Testis (tissue), 3 donors: ENCODE measurements around the gene ELMO1. TPM values are rescaled to one million over a fixed set of nuclear protein-coding genes. Genes with fewer than 3 reads are reported as not detected.

ENCODE experiments used
- DNase-seq: peaks from one replicate; pipeline ENCODE4 v3.0.0-alpha.2; 2019
- H3K27ac ChIP-seq, 2 donors: fragments of 200-600 bp; sonication (generic); one replicate each; pipeline ENCODE4 v1.5.1; 2019
- H3K27me3 ChIP-seq: fragments of 200-600 bp; sonication (generic); one replicate; pipeline ENCODE4 v1.5.1; 2019
- H3K36me3 ChIP-seq: fragments of 200-600 bp; sonication (generic); one replicate; pipeline ENCODE4 v1.5.1; 2017; ENCODE audit warnings: low read depth; ENCODE audit errors: missing control alignments
- H3K4me1 ChIP-seq: fragments of 200-600 bp; sonication (generic); one replicate; pipeline ENCODE4 v1.5.1; 2019
- H3K4me3 ChIP-seq, 2 donors: fragments of 200-600 bp; sonication (generic); one replicate each; pipeline ENCODE4 v1.5.1; 2017 to 2019
- H3K9me3 ChIP-seq: fragments of 200-600 bp; sonication (generic); one replicate; pipeline ENCODE4 v1.5.1; 2017
- POLR2A ChIP-seq: fragments of 450-650 bp; IDR thresholded peaks from one replicate; pipeline ENCODE4 v1.6.1; 2017; ENCODE audit warnings: antibody characterized with exemption, mild to moderate bottlenecking, moderate library complexity
- WGBS, 2 donors: methylation state at CpG; one replicate each; pipeline ENCODE4 v1.1.5; 2018; 5-methylcytosine and 5-hydroxymethylcytosine counted together
- intact Hi-C: fragments of 100-400 bp; cut with DNase I; formaldehyde crosslinking; loops from one replicate; pipeline ENCODE4 v1.15.1; 2023; ENCODE audit warnings: low total_unique reads
- polyA plus RNA-seq: library from polyadenylated mRNA; stranded (reverse); fragments of 350-450 nt; fragmentation: Illumina TruSeq; extraction: RNeasy Lipid Tissue Mini Kit (QIAGEN cat#74804); gene quantifications from one replicate; pipeline ENCODE4 v1.2.3, GENCODE V29; 2014; ENCODE audit warnings: low read depth, low replicate concordance; ENCODE audit not compliant: insufficient read depth
- total RNA-seq, 2 donors: library from RNA; depleted of rRNA; stranded (reverse); fragments of >200 nt; gene quantifications; one replicate each; pipeline ENCODE4 v1.2.3, GENCODE V29; 2016
- TF ChIP-seq, protein P1 (sequence below), 3 experiments: fragments of 450-650 bp in 2 of 3; fragments of 200-600 bp in 1 of 3; sonication (generic) in 1 of 3; IDR thresholded peaks; one replicate each; pipeline ENCODE4 v1.5.1; 2016 to 2019; ENCODE audit warnings: antibody characterized with exemption in 3 of 3, mild to moderate bottlenecking in 2 of 3, moderate library complexity in 1 of 3

The ELMO1 gene
- total and polyA plus RNA-seq, 3 donors from 2014 or later = 12.9 to 47.2 (median 36.5) TPM

DNA sequence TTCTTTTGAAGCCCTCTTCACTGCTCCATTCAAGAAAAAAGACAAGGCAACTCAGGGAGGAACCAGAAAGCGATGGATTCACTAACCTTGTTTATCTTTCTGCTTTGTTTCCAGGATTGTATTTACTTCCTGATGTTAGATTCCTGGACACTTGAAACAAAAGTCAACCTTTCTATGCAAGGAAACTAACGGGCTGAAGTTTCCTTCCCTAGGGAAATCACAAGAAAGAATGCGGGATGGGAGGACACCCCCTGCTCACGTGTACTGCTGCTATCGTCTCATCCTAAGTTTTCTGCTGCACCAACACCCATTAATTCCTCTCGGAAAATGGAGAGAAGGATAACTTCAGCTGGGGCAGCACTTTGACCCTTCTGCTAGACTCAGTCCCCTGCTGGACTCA, 50.3 kb downstream of the ELMO1 start:
- Histone ChIP-seq H3K4me3 (no peak overlapping the region), H3K36me3 (no peaks in the 10 kb centered on the region), H3K4me1 (no peaks in the 10 kb centered on the region), H3K27me3 (no peaks in the 10 kb centered on the region), H3K9me3 (no peaks in the 10 kb centered on the region), H3K27ac (no peak overlapping the region)
- intact Hi-C loops = no loop called here
- TF ChIP-seq POLR2A = no peak
- TF ChIP-seq, protein P1, sequence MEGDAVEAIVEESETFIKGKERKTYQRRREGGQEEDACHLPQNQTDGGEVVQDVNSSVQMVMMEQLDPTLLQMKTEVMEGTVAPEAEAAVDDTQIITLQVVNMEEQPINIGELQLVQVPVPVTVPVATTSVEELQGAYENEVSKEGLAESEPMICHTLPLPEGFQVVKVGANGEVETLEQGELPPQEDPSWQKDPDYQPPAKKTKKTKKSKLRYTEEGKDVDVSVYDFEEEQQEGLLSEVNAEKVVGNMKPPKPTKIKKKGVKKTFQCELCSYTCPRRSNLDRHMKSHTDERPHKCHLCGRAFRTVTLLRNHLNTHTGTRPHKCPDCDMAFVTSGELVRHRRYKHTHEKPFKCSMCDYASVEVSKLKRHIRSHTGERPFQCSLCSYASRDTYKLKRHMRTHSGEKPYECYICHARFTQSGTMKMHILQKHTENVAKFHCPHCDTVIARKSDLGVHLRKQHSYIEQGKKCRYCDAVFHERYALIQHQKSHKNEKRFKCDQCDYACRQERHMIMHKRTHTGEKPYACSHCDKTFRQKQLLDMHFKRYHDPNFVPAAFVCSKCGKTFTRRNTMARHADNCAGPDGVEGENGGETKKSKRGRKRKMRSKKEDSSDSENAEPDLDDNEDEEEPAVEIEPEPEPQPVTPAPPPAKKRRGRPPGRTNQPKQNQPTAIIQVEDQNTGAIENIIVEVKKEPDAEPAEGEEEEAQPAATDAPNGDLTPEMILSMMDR (IDR thresholded peaks at IDR 0.05) = no peak
- WGBS, 2 donors = 56 to 82% methylated on average over 6 of the region's 6 CpGs
- no peak for DNase-seq

DNA sequence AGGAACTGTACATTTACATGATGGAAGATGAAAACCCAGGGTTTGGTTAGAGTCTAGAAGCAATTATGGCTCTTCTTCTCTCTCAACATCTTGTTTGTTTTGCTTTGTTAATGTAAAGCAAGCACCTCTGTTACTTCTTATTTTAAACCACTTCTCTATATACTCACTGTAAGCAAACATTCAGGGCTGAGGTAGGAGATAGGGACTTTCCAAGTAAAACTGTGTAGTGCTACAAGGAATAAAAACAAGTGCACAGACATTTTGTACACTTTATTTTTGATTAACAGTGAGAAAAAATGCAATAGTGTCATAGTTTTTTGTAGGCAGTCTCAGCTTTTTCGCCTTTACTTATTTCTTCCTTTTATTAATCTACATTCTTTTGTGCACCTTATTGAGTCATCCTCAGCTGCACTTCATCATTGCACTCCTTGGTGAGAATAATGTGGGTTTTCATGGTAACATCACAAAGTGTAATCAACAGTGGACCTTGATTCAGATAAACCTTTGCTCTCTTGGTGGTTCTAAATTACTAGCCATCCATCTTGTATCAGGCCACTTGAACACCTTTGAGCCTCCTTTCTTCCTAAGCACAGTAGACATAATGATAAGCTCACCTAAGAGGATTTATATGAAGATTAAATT, 52.9 kb downstream of the ELMO1 start:
- Histone ChIP-seq H3K36me3 (no peaks in the 10 kb centered on the region), H3K27me3 (no peaks in the 10 kb centered on the region), H3K4me3 (no peak overlapping the region), H3K4me1 (no peaks in the 10 kb centered on the region), H3K27ac (no peak overlapping the region), H3K9me3 (no peaks in the 10 kb centered on the region)
- intact Hi-C loops = no loop called here
- no peak for TF ChIP-seq POLR2A
- TF ChIP-seq, protein P1 (IDR thresholded peaks at IDR 0.05) = no peak
- DNase-seq = no peak
- WGBS, 2 donors = 93% methylated on average over 1 of the region's 1 CpG

DNA sequence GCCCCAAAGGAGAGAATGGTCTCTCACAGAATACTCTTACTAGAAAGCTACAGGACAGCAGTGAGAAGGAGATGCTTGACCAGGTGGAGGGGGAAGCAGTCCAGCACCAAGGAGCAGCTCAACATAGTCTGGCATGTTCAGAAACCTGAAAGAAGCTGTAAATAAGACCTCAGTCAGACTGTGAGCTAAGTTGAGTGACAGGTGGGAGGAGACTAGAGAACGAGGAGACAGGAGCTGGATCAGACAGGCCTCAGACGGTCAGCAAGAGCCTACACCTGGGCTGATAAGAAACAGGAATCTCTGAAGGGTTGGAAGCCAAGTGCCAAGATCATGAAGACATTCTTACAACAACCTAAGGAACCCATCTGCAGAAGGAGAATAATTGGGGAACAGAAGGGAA, 54.5 kb downstream of the ELMO1 start:
- intact Hi-C loops = no loop called here
- H3K4me3 ChIP-seq = no peak overlapping the region
- no peak for DNase-seq
- WGBS, 2 donors = 75 to 85% methylated on average over 2 of the region's 2 CpGs
- H3K4me1 ChIP-seq = no peaks in the 10 kb centered on the region
- H3K9me3 ChIP-seq = no peaks in the 10 kb centered on the region
- H3K36me3 ChIP-seq = no peaks in the 10 kb centered on the region
- no peak for TF ChIP-seq POLR2A
- TF ChIP-seq, protein P1 (IDR thresholded peaks at IDR 0.05) = no peak
- no peaks in the 10 kb centered on the region for H3K27me3 ChIP-seq
- H3K27ac ChIP-seq = no peak overlapping the region

DNA sequence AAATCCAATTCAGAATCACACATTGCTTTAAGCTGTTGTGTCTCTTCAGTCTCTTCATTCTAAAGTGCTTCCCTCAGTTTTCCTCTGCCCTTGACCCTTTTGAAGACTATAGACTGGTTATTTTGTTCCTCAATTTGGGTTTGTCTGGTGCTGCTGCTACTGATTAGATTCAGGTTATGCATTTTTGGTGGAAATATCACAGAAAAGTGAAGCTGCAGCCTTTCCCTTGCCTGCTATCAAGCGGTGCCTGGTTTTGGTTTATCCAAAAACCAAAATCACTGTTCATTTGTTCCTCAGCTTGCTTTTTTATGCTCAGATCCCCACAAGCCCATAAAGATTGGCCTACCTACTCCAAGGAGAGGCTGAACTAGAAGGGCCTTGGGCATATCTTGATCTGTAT, 55.2 kb downstream of the ELMO1 start:
- intact Hi-C loops = no loop called here
- Histone ChIP-seq H3K36me3 (no peaks in the 10 kb centered on the region), H3K4me1 (no peaks in the 10 kb centered on the region), H3K27me3 (no peaks in the 10 kb centered on the region), H3K27ac (no peak overlapping the region), H3K9me3 (no peaks in the 10 kb centered on the region), H3K4me3 (no peak overlapping the region)
- DNase-seq = no peak
- 75 to 92% methylated on average over 1 of the region's 1 CpG for WGBS, 2 donors
- TF ChIP-seq, protein P1 (IDR thresholded peaks at IDR 0.05) = no peak
- no peak for TF ChIP-seq POLR2A

DNA sequence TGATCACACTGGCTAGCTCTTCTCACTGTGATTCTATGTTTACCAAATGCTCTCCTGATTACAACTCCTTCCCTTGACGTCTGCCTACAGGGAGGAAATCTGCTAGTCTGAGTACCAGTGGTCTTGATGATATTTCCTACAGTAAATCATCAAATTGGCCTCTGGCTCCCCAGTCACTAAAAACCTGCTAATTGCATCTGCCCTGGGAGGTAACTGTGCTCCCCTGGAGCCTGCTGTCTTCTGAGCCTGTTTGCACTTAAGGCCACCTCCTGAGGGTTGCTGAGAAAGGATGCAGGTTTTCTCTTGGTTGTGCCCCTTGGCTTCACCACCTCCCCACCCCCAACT, 56.0 kb downstream of the ELMO1 start:
- Histone ChIP-seq H3K27ac (no peak overlapping the region), H3K4me3 (no peak overlapping the region), H3K36me3 (no peaks in the 10 kb centered on the region), H3K4me1 (no peaks in the 10 kb centered on the region), H3K27me3 (no peaks in the 10 kb centered on the region), H3K9me3 (no peaks in the 10 kb centered on the region)
- intact Hi-C loops = no loop called here
- no peak for TF ChIP-seq POLR2A
- TF ChIP-seq, protein P1 (IDR thresholded peaks at IDR 0.05) = no peak
- WGBS, 2 donors = 78 to 80% methylated on average over 1 of the region's 1 CpG
- DNase-seq = no peak
